CD14-positive monocyte (primary cell): ENCODE results near the gene PCBP3. TPM values are rescaled to one million over a fixed set of nuclear protein-coding genes. Genes with fewer than 3 reads are reported as not detected.

Experiments used
- DNase-seq, 3 donors: peaks; one replicate each; pipeline ENCODE4 v3.0.0-alpha.2; 2011 to 2022
- H2AFZ ChIP-seq: 2 replicates; pipeline ENCODE4 v1.6.0; 2012; ENCODE audit warnings: mild to moderate bottlenecking, low read depth, low read length, inconsistent platforms; ENCODE audit not compliant: insufficient read depth, poor library complexity, severe bottlenecking
- H3K27ac ChIP-seq, 2 donors: 1 replicate in 1 of 2; 2 replicates in 1 of 2; pipeline ENCODE4 v1.5.1; 2012 to 2013; ENCODE audit warnings: low read length in 2 of 2, control low read depth in 1 of 2, inconsistent platforms in 1 of 2, low read depth in 1 of 2, mild to moderate bottlenecking in 1 of 2
- H3K27me3 ChIP-seq, 2 donors: one replicate each; pipeline versions ENCODE4 v1.6.0 to v1.6.1; 2011 to 2013; ENCODE audit warnings: low read length in 2 of 2; ENCODE audit not compliant: control insufficient read depth in 2 of 2, insufficient read depth in 2 of 2
- H3K36me3 ChIP-seq, 2 donors: replicated peaks in 1 of 2; 1 replicate in 1 of 2; 2 replicates in 1 of 2; pipeline versions ENCODE4 v1.5.1 to v1.6.1; 2012 to 2013; ENCODE audit warnings: low read length in 2 of 2, control low read depth in 1 of 2, inconsistent platforms in 1 of 2, mild to moderate bottlenecking in 1 of 2; ENCODE audit not compliant: insufficient read depth in 2 of 2, control insufficient read depth in 1 of 2
- H3K4me1 ChIP-seq, 2 donors: 1 replicate in 1 of 2; 2 replicates in 1 of 2; pipeline versions ENCODE4 v1.5.1 to v1.6.1; 2012 to 2013; ENCODE audit warnings: low read length in 2 of 2, control low read depth in 1 of 2, inconsistent platforms in 1 of 2, mild to moderate bottlenecking in 1 of 2, moderate library complexity in 1 of 2; ENCODE audit not compliant: insufficient read depth in 2 of 2, control insufficient read depth in 1 of 2
- H3K4me2 ChIP-seq: replicated peaks from 2 replicates; pipeline ENCODE3; 2012; ENCODE audit warnings: low read length, moderate library complexity, mild to moderate bottlenecking; ENCODE audit not compliant: poor library complexity, severe bottlenecking; ENCODE audit errors: extremely low read depth
- H3K4me3 ChIP-seq, 3 experiments: fragments of 200-600 bp in 1 of 3; sonication (generic) in 1 of 3; replicated peaks in 1 of 3; 1 replicate in 2 of 3; 2 replicates in 1 of 3; pipeline ENCODE4 v1.5.1; 2011 to 2013; ENCODE audit warnings: low read length in 3 of 3, mild to moderate bottlenecking in 3 of 3, control low read depth in 2 of 3, low read depth in 2 of 3, inconsistent platforms in 1 of 3, moderate library complexity in 1 of 3
- H3K79me2 ChIP-seq: 2 replicates; pipeline ENCODE4 v1.6.0; 2012; ENCODE audit warnings: mild to moderate bottlenecking, control low read depth, inconsistent platforms, low read length, moderate library complexity; ENCODE audit not compliant: insufficient read depth
- H3K9ac ChIP-seq: 2 replicates; pipeline ENCODE4 v1.6.0; 2017; ENCODE audit warnings: low read length, mild to moderate bottlenecking; ENCODE audit not compliant: insufficient read depth, poor library complexity, severe bottlenecking
- H3K9me3 ChIP-seq, 2 donors: replicated peaks in 1 of 2; 1 replicate in 1 of 2; 2 replicates in 1 of 2; pipeline versions ENCODE4 v1.5.1 to v1.6.1; 2012 to 2013; ENCODE audit warnings: low read length in 2 of 2, control low read depth in 1 of 2; ENCODE audit not compliant: control insufficient read depth in 1 of 2, insufficient read depth in 1 of 2
- H4K20me1 ChIP-seq: 2 replicates; pipeline ENCODE4 v1.6.0; 2012; ENCODE audit warnings: mild to moderate bottlenecking, low read length, control low read depth, moderate library complexity; ENCODE audit not compliant: insufficient read depth
- H3K27ac Mint-ChIP-seq, 7 donors: one replicate each; pipeline ENCODE4 v1.8.0; 2020; ENCODE audit warnings: mild to moderate bottlenecking in 7 of 7, mixed read lengths in 7 of 7, moderate library complexity in 6 of 7, inconsistent platforms in 2 of 7
- H3K27me3 Mint-ChIP-seq, 3 donors: one replicate each; pipeline ENCODE4 v1.8.0; 2021 to 2022; ENCODE audit warnings: low read depth in 3 of 3, mild to moderate bottlenecking in 3 of 3, mixed read lengths in 3 of 3, moderate library complexity in 3 of 3, inconsistent platforms in 1 of 3
- H3K36me3 Mint-ChIP-seq, 2 donors: one replicate each; pipeline ENCODE4 v1.8.0; 2020; ENCODE audit warnings: mixed read lengths in 2 of 2, inconsistent platforms in 1 of 2, mild to moderate bottlenecking in 1 of 2
- H3K4me1 Mint-ChIP-seq: one replicate; pipeline ENCODE4 v1.8.0; 2020; ENCODE audit warnings: mild to moderate bottlenecking, mixed read lengths
- H3K4me3 Mint-ChIP-seq, 2 donors: one replicate each; pipeline ENCODE4 v1.8.0; 2020; ENCODE audit warnings: mild to moderate bottlenecking in 2 of 2, mixed read lengths in 2 of 2, moderate library complexity in 1 of 2
- H3K9me3 Mint-ChIP-seq, 7 donors: one replicate each; pipeline ENCODE4 v1.8.0; 2020 to 2022; ENCODE audit warnings: mixed read lengths in 7 of 7, mild to moderate bottlenecking in 6 of 7, moderate library complexity in 6 of 7, inconsistent platforms in 2 of 7
- WGBS: methylation state at CpG from one replicate; pipeline ENCODE4 v1.1.5; 2013; ENCODE audit warnings: missing lambda C conversion rate; ENCODE audit not compliant: insufficient coverage; 5-methylcytosine and 5-hydroxymethylcytosine counted together
- intact Hi-C, 2 donors: fragments of 100-400 bp; cut with micrococcal nuclease; formaldehyde crosslinking; loops; one replicate each; pipeline versions ENCODE4 v1.15.0 to v1.15.1; 2023
- polyA plus RNA-seq, 3 donors: library from polyadenylated mRNA; depleted of rRNA in 1 of 3; unstranded in 2 of 3; stranded (reverse) in 1 of 3; fragments of 300-500 nt in 2 of 3; fragments of >200 nt in 1 of 3; fragmentation: Illumina TruSeq in 2 of 3; gene quantifications; 1 replicate in 2 of 3; 2 replicates in 1 of 3; pipeline ENCODE4 v1.2.3, GENCODE V29; 2012 to 2021
- TF ChIP-seq, protein P1 (sequence below): fragments of 200-600 bp; IDR thresholded peaks from one replicate; pipeline ENCODE4 v1.8.0; 2022; ENCODE audit warnings: antibody characterized with exemption, mild to moderate bottlenecking

PCBP3 gene
- polyA plus RNA-seq, 3 donors = 0.34 to 0.49 TPM; not detected in 1

- WGBS = 86% methylated on average over 8 of the region's 11 CpGs
- H3K4me2 ChIP-seq = no peak overlapping the region
- H3K27ac ChIP-seq = no peak overlapping the region
- no peaks in the 10 kb centered on the region for H3K9me3 ChIP-seq
- H3K9me3 Mint-ChIP-seq = peaks cover 2 to 15% (median 5%) of the 10 kb centered on the region in 7 donors
- H3K9ac ChIP-seq = no peak overlapping the region
- no peaks in the 10 kb centered on the region for H3K4me1 ChIP-seq
- no peak overlapping the region for H2AFZ ChIP-seq
- no peak overlapping the region for H3K4me3 ChIP-seq
- no peaks in the 10 kb centered on the region for H4K20me1 ChIP-seq
- H3K4me1 Mint-ChIP-seq = no peaks in the 10 kb centered on the region
- H3K27me3 ChIP-seq = no peaks in the 10 kb centered on the region
- no peaks in the 10 kb centered on the region for H3K36me3 Mint-ChIP-seq
- H3K4me3 Mint-ChIP-seq = no peak overlapping the region
- no peak for DNase-seq
- peaks cover 4 to 23% (median 15%) of the 10 kb centered on the region in 3 donors for H3K27me3 Mint-ChIP-seq
- no peak overlapping the region for H3K27ac Mint-ChIP-seq
- intact Hi-C loops = no loop called here
- TF ChIP-seq, protein P1, sequence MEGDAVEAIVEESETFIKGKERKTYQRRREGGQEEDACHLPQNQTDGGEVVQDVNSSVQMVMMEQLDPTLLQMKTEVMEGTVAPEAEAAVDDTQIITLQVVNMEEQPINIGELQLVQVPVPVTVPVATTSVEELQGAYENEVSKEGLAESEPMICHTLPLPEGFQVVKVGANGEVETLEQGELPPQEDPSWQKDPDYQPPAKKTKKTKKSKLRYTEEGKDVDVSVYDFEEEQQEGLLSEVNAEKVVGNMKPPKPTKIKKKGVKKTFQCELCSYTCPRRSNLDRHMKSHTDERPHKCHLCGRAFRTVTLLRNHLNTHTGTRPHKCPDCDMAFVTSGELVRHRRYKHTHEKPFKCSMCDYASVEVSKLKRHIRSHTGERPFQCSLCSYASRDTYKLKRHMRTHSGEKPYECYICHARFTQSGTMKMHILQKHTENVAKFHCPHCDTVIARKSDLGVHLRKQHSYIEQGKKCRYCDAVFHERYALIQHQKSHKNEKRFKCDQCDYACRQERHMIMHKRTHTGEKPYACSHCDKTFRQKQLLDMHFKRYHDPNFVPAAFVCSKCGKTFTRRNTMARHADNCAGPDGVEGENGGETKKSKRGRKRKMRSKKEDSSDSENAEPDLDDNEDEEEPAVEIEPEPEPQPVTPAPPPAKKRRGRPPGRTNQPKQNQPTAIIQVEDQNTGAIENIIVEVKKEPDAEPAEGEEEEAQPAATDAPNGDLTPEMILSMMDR = no peak
- no peaks in the 10 kb centered on the region for H3K79me2 ChIP-seq
- no peaks in the 10 kb centered on the region for H3K36me3 ChIP-seq
These were observed 309.4 kb downstream of the PCBP3 start for GRCh38 chr21:45952974-45953373.

DNA sequence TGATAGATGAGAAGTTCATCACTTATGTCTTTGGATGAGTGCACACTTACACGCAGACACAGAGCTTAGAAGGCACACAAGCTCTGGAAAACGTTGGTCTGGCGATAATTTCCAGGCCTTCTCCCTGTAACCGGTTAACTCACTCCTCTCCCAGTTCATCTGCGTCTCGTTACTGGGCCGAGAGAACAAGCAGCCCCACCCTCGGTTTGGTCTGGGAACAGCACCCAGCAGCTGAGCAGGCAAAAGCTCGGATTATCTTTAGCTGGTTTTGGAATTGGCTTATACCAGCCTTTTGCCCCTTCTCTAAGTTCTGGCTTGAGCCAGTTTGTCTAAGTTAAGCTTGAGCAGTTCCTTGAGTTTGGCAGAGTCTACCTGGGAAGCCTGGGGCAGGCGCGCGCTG is 310.7 kb downstream of the PCBP3 start:
- H3K9me3 Mint-ChIP-seq = peaks cover 0 to 8% (median 3%) of the 10 kb centered on the region in 7 donors

More for the DNA sequence above, 310.7 kb downstream of the PCBP3 start:
- Mint-ChIP-seq H3K27ac (no peak overlapping the region), H3K4me3 (no peak overlapping the region), H3K36me3 (no peaks in the 10 kb centered on the region), H3K4me1 (no peaks in the 10 kb centered on the region), H3K27me3 (peaks cover 4 to 29% (median 19%) of the 10 kb centered on the region in 3 donors)
- Histone ChIP-seq H3K9me3 (no peaks in the 10 kb centered on the region), H3K9ac (no peak overlapping the region), H3K27ac (no peak overlapping the region), H3K4me2 (no peak overlapping the region), H2AFZ (no peak overlapping the region), H3K4me1 (no peaks in the 10 kb centered on the region), H3K27me3 (no peaks in the 10 kb centered on the region), H3K36me3 (no peaks in the 10 kb centered on the region), H3K4me3 (no peak overlapping the region), H3K79me2 (no peaks in the 10 kb centered on the region), H4K20me1 (no peaks in the 10 kb centered on the region)
- TF ChIP-seq, protein P1 = no peak
- no peak for DNase-seq
- intact Hi-C loops = no loop called here
- WGBS = 78% methylated on average over 9 of the region's 12 CpGs
